IMR-90 (cell line): ENCODE results near the gene MALAT1. TPM values are rescaled to one million over a fixed set of nuclear protein-coding genes. Genes with fewer than 3 reads are reported as not detected.

Experiments used
- ATAC-seq: fragments of 200-7000 bp; cut with Tn5 transposase; 2 replicates; pipeline ENCODE4 v1.9.1; 2020; ENCODE audit warnings: low read depth, mild to moderate bottlenecking, moderate library complexity
- BruUV-seq: library from RNA; stranded (reverse); fragments of 400-500 nt; replicated peaks from 2 replicates; lab custom pipeline; 2021; lab: Mats Ljungman, UMichigan
- CTCF ChIA-PET: fragments of 300-600 bp; formaldehyde crosslinking; extraction: SDS; loops from one replicate; lab custom pipeline; 2021; ENCODE audit warnings: antibody characterized with exemption; lab: Yijun Ruan, JAX
- POLR2A ChIA-PET: fragments of 300-600 bp; sonication (Branson Sonifier 250); formaldehyde crosslinking; loops from one replicate; lab custom pipeline; 2022; ENCODE audit warnings: antibody characterized with exemption; ENCODE audit not compliant: unreplicated experiment; lab: Charles Lee
- DNase-seq: peaks from one replicate; pipeline ENCODE4 v3.0.0; 2013
- H2AFZ ChIP-seq: replicated peaks from 2 replicates; pipeline ENCODE3; 2013; ENCODE audit warnings: low read length, mild to moderate bottlenecking; ENCODE audit not compliant: poor library complexity
- H2AK5ac ChIP-seq: 2 replicates; pipeline ENCODE4 v1.6.1; 2013; ENCODE audit warnings: low read depth, low read length, inconsistent platforms
- H2AK9ac ChIP-seq: replicated peaks from 2 replicates; pipeline ENCODE3; 2013; ENCODE audit warnings: mild to moderate bottlenecking, low read depth, low read length, moderate library complexity; ENCODE audit not compliant: poor library complexity
- H2BK120ac ChIP-seq: 2 replicates; pipeline ENCODE4 v1.6.1; 2013; ENCODE audit warnings: low read depth, low read length, inconsistent platforms
- H2BK15ac ChIP-seq: 3 replicates; pipeline ENCODE4 v1.6.1; 2013; ENCODE audit warnings: low read depth, low read length, inconsistent platforms
- H2BK20ac ChIP-seq: 2 replicates; pipeline ENCODE4 v1.6.1; 2013; ENCODE audit warnings: low read depth, mild to moderate bottlenecking, inconsistent platforms, low read length, moderate library complexity
- H2BK5ac ChIP-seq: 2 replicates; pipeline ENCODE4 v1.6.1; 2013; ENCODE audit warnings: mild to moderate bottlenecking, low read depth, low read length, inconsistent platforms; ENCODE audit not compliant: poor library complexity, severe bottlenecking
- H3K14ac ChIP-seq: replicated peaks from 2 replicates; pipeline ENCODE4 v1.6.1; 2013; ENCODE audit warnings: low read depth, low read length, inconsistent platforms
- H3K18ac ChIP-seq: 2 replicates; pipeline ENCODE4 v1.6.1; 2013; ENCODE audit warnings: low read depth, low read length, control low read depth
- H3K23ac ChIP-seq: 2 replicates; pipeline ENCODE4 v1.6.1; 2013; ENCODE audit warnings: low read depth, low read length, inconsistent platforms
- H3K27ac ChIP-seq: 2 replicates; pipeline ENCODE4 v1.5.1; 2013; ENCODE audit warnings: mild to moderate bottlenecking, control low read depth, low read length; ENCODE audit not compliant: insufficient read depth
- H3K27me3 ChIP-seq: 2 replicates; pipeline ENCODE4 v1.6.1; 2013; ENCODE audit warnings: low read length; ENCODE audit not compliant: control insufficient read depth, insufficient read depth
- H3K36me3 ChIP-seq: 2 replicates; pipeline ENCODE4 v1.6.1; 2013; ENCODE audit warnings: low read length, mixed read lengths; ENCODE audit not compliant: control insufficient read depth, insufficient read depth
- H3K4ac ChIP-seq: 2 replicates; pipeline ENCODE4 v1.6.1; 2013; ENCODE audit warnings: low read depth, low read length, inconsistent platforms
- H3K4me1 ChIP-seq: 2 replicates; pipeline ENCODE4 v1.6.1; 2013; ENCODE audit warnings: low read length, mixed read lengths; ENCODE audit not compliant: control insufficient read depth, insufficient read depth
- H3K4me2 ChIP-seq: 2 replicates; pipeline ENCODE4 v1.6.1; 2013; ENCODE audit warnings: low read depth, mild to moderate bottlenecking, control low read depth, low read length, moderate library complexity
- H3K4me3 ChIP-seq: 2 replicates; pipeline ENCODE4 v1.5.1; 2013; ENCODE audit warnings: low read depth, mild to moderate bottlenecking, control low read depth, low read length, moderate library complexity; ENCODE audit not compliant: insufficient read depth
- H3K56ac ChIP-seq: 2 replicates; pipeline ENCODE4 v1.6.1; 2013; ENCODE audit warnings: low read length, inconsistent platforms; ENCODE audit not compliant: insufficient read depth; ENCODE audit errors: extremely low read depth
- H3K79me1 ChIP-seq, 2 experiments: 2 replicates each; pipeline ENCODE4 v1.6.1; 2013; ENCODE audit warnings: low read length in 2 of 2, inconsistent platforms in 1 of 2, low read depth in 1 of 2
- H3K9ac ChIP-seq: 2 replicates; pipeline ENCODE4 v1.6.1; 2013; ENCODE audit warnings: low read depth, low read length, control low read depth
- H3K9me1 ChIP-seq: 2 replicates; pipeline ENCODE4 v1.6.1; 2013; ENCODE audit warnings: low read length, inconsistent platforms; ENCODE audit not compliant: insufficient read depth
- H3K9me3 ChIP-seq: 2 replicates; pipeline ENCODE4 v1.6.1; 2013; ENCODE audit warnings: low read length; ENCODE audit not compliant: control insufficient read depth, insufficient read depth
- H4K20me1 ChIP-seq: 2 replicates; pipeline ENCODE4 v1.6.1; 2013; ENCODE audit warnings: low read length, inconsistent platforms; ENCODE audit not compliant: insufficient read depth
- H4K5ac ChIP-seq: 2 replicates; pipeline ENCODE4 v1.6.1; 2013; ENCODE audit warnings: mild to moderate bottlenecking, low read depth, low read length, control low read depth
- H4K8ac ChIP-seq, 2 experiments: 2 replicates each; pipeline ENCODE4 v1.6.1; 2013; ENCODE audit warnings: low read depth in 2 of 2, low read length in 2 of 2, control low read depth in 1 of 2, inconsistent platforms in 1 of 2
- H4K91ac ChIP-seq: 2 replicates; pipeline ENCODE4 v1.6.1; 2013; ENCODE audit warnings: low read depth, low read length, inconsistent platforms; ENCODE audit not compliant: insufficient read depth
- BHLHE40 ChIP-seq: fragments of 150-350 bp; IDR thresholded peaks from 2 replicates; pipeline ENCODE4 v1.6.1; 2016; ENCODE audit warnings: mild to moderate bottlenecking, low read depth, low read length
- CEBPB ChIP-seq: IDR thresholded peaks from 2 replicates; pipeline ENCODE4 v1.6.1; 2012; ENCODE audit warnings: low read depth, low read length, improper control_type of control experiment
- CHD1 ChIP-seq: IDR thresholded peaks from 2 replicates; pipeline ENCODE4 v1.6.1; 2012; ENCODE audit warnings: low read depth, low read length, improper control_type of control experiment
- CTCF ChIP-seq: conservative IDR thresholded peaks from 2 replicates; pipeline ENCODE4 v1.5.1; 2012; ENCODE audit warnings: mild to moderate bottlenecking, low read depth, low read length, improper control_type of control experiment
- FOS ChIP-seq: fragments of 150-350 bp; IDR thresholded peaks from 2 replicates; pipeline ENCODE4 v1.6.1; 2016; ENCODE audit warnings: low read depth, low read length
- MAFK ChIP-seq: IDR thresholded peaks from 2 replicates; pipeline ENCODE4 v1.6.1; 2012; ENCODE audit warnings: low read depth, low read length, improper control_type of control experiment
- MAZ ChIP-seq: IDR thresholded peaks from 2 replicates; pipeline ENCODE4 v1.6.1; 2012; ENCODE audit warnings: low read depth, mild to moderate bottlenecking, low read length, improper control_type of control experiment, moderate library complexity, borderline replicate concordance
- MXI1 ChIP-seq: IDR thresholded peaks from 2 replicates; pipeline ENCODE4 v1.6.1; 2012; ENCODE audit warnings: low read depth, mild to moderate bottlenecking, low read length, moderate library complexity, borderline replicate concordance
- NFE2L2 ChIP-seq: fragments of 150-350 bp; IDR thresholded peaks from 2 replicates; pipeline ENCODE4 v1.6.1; 2016; ENCODE audit warnings: low read depth, mild to moderate bottlenecking, low read length
- POLR2A ChIP-seq: IDR thresholded peaks from 2 replicates; pipeline ENCODE4 v1.6.1; 2012; ENCODE audit warnings: mild to moderate bottlenecking, low read depth, low read length
- RAD21 ChIP-seq: IDR thresholded peaks from 2 replicates; pipeline ENCODE4 v1.6.1; 2012; ENCODE audit warnings: low read length, improper control_type of control experiment
- RCOR1 ChIP-seq: IDR thresholded peaks from 2 replicates; pipeline ENCODE4 v1.6.1; 2012; ENCODE audit warnings: mild to moderate bottlenecking, low read length, improper control_type of control experiment; ENCODE audit not compliant: insufficient replicate concordance
- RFX5 ChIP-seq: IDR thresholded peaks from 2 replicates; pipeline ENCODE4 v1.8.0; 2012; ENCODE audit warnings: low read depth, mild to moderate bottlenecking, low read length, moderate library complexity
- SMC3 ChIP-seq: fragments of 150-350 bp; IDR thresholded peaks from 2 replicates; pipeline ENCODE4 v1.6.1; 2016; ENCODE audit warnings: low read depth, mild to moderate bottlenecking, antibody characterized with exemption, low read length, moderate library complexity
- WGBS, 2 experiments: methylation state at CpG; one replicate each; pipeline versions ENCODE4 v1.1.5 to v1.1.7; 2013; ENCODE audit warnings: missing lambda C conversion rate in 2 of 2; ENCODE audit not compliant: insufficient read length in 1 of 2; ENCODE audit errors: extremely low coverage in 2 of 2; 5-methylcytosine and 5-hydroxymethylcytosine counted together
- dilution Hi-C: fragments of 300-500 bp; cut with HindIII; formaldehyde crosslinking; loops from one replicate; pipeline ENCODE4 v1.14.3; 2018; ENCODE audit warnings: low sequenced_read_pairs; ENCODE audit not compliant: unreplicated experiment
- in situ Hi-C: fragments of 300-500 bp; cut with MboI; formaldehyde crosslinking; loops from 3 replicates; pipeline ENCODE4 v1.14.3; 2019; ENCODE audit warnings: low sequenced_read_pairs, inconsistent platforms, mixed read lengths
- intact Hi-C: fragments of 100-400 bp; cut with micrococcal nuclease; formaldehyde crosslinking; loops from 2 replicates; pipeline ENCODE4 v1.10.0; 2022
- polyA plus RNA-seq, 3 experiments: library from polyadenylated mRNA; depleted of rRNA; stranded (reverse); fragments of >200 nt; gene quantifications; 2 replicates each; pipeline ENCODE4 v1.2.3, GENCODE V29; 2012; ENCODE audit warnings: low replicate concordance in 1 of 3
- total RNA-seq: library from RNA; depleted of rRNA; stranded (reverse); fragments of >200 nt; gene quantifications from 2 replicates; pipeline ENCODE4 v1.2.3, GENCODE V29; 2012
- TF ChIP-seq, protein P1 (sequence below): fragments of 150-350 bp; IDR thresholded peaks from 2 replicates; pipeline ENCODE4 v1.6.1; 2016; ENCODE audit warnings: low read depth, mild to moderate bottlenecking, low read length, moderate library complexity, borderline replicate concordance
- TF ChIP-seq, protein P2 (sequence below): fragments of 150-350 bp; IDR thresholded peaks from 2 replicates; pipeline ENCODE4 v1.6.1; 2017; ENCODE audit warnings: mild to moderate bottlenecking, antibody characterized with exemption, low read length, low read depth

MALAT1 gene
- total and polyA plus RNA-seq, 2 of the 4 experiments (the other 2 are of a cell fraction), result 636 to 3,569 TPM

DNA sequence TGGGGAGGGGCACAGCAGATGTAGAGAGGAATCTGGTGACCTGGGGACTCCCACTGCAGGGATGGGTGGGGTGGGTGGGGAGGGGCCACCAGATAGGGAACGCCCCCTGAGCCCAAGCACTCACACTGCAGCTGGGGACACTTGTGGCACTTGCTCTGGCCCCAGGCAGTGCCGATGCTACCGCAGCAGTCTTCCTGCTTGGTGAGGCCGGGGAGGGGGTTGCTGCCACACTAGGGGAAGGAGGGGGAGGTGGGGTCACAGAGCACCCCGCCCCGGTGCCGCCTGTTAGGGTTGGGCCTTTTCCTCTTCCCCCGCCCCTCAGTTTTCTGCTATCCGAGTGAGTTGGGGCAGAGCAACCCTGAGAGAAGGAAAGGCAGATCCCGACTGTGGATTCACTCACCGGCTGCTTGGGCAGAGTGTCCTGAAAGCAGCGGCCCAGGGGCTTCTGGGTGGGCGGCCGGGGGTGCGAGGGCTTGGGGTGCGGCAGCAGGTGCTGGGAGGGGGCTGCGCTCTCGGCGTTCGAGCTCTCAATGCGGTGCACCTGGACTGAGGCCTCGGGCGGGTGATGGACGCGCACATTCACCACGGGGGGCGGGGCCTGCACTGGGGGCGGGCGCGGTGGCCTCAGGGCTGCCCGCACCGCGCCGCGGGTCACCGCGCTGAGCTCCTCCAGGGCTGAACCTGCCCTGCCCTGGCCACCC, 54.6 kb downstream of the MALAT1 start:
- Histone ChIP-seq H3K36me3 (peaks cover 27% of the 10 kb centered on the region), H2AK9ac (no peak overlapping the region), H3K18ac (no peak overlapping the region), H3K9me3 (no peaks in the 10 kb centered on the region), H3K4me1 (peaks cover 20% of the 10 kb centered on the region), H4K20me1 (peaks cover 19% of the 10 kb centered on the region), H3K4me2 (no peak overlapping the region), H3K14ac (no peak overlapping the region), H4K8ac (no peak overlapping the region), H2BK20ac (no peak overlapping the region), H2BK15ac (no peak overlapping the region), H3K23ac (no peak overlapping the region), H2AK5ac (no peak overlapping the region), H3K27me3 (no peaks in the 10 kb centered on the region), H3K27ac (no peak overlapping the region), H4K5ac (no peak overlapping the region), H3K9me1 (peaks cover 11% of the 10 kb centered on the region), H3K4me3 (no peak overlapping the region), H2BK120ac (no peak overlapping the region), H3K4ac (no peak overlapping the region), H3K56ac (no peak overlapping the region), H4K91ac (no peak overlapping the region), H3K79me1 (peaks cover 16 to 42% of the 10 kb centered on the region in 2 experiments), H2BK5ac (no peak overlapping the region), H2AFZ (no peak overlapping the region), H3K9ac (no peak overlapping the region)
- TF ChIP-seq CEBPB, result no peak
- no peak for TF ChIP-seq MXI1
- TF ChIP-seq MAZ, result no peak
- TF ChIP-seq MAFK, result no peak
- TF ChIP-seq FOS, result no peak
- TF ChIP-seq CHD1, result no peak
- no peak for TF ChIP-seq POLR2A
- no peak for TF ChIP-seq RFX5
- TF ChIP-seq RAD21, result no peak
- TF ChIP-seq NFE2L2, result no peak
- TF ChIP-seq, protein P1, sequence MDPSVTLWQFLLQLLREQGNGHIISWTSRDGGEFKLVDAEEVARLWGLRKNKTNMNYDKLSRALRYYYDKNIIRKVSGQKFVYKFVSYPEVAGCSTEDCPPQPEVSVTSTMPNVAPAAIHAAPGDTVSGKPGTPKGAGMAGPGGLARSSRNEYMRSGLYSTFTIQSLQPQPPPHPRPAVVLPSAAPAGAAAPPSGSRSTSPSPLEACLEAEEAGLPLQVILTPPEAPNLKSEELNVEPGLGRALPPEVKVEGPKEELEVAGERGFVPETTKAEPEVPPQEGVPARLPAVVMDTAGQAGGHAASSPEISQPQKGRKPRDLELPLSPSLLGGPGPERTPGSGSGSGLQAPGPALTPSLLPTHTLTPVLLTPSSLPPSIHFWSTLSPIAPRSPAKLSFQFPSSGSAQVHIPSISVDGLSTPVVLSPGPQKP, result no peak
- no peak for TF ChIP-seq CTCF
- TF ChIP-seq SMC3, result no peak
- TF ChIP-seq RCOR1, result no peak
- TF ChIP-seq, protein P2, sequence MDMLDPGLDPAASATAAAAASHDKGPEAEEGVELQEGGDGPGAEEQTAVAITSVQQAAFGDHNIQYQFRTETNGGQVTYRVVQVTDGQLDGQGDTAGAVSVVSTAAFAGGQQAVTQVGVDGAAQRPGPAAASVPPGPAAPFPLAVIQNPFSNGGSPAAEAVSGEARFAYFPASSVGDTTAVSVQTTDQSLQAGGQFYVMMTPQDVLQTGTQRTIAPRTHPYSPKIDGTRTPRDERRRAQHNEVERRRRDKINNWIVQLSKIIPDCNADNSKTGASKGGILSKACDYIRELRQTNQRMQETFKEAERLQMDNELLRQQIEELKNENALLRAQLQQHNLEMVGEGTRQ, result no peak
- no peak for TF ChIP-seq BHLHE40
- ChIA-PET POLR2A (no interaction called here), CTCF (no interaction called here)
- ATAC-seq (no peak), DNase-seq (no peak)
- intact Hi-C loops (no loop called here), dilution Hi-C loops (no loop called here), in situ Hi-C loops (no loop called here)
- 62% methylated on average over 23 of the region's 37 CpGs; no CpG with 5 or more reads in 1 of the 2 experiments for WGBS, 2 experiments
- BruUV-seq, result no TSS peak
